HG02973 (cell line): ENCODE measurements around the gene APLN.

ENCODE experiments used
- ATAC-seq: cut with Tn5 transposase; IDR thresholded peaks from one replicate; pipeline ENCODE4 v1.9.1; 2021; ENCODE audit warnings: moderate library complexity; ENCODE audit not compliant: unreplicated experiment

APLN gene

GRCh38 chrX:129663171-129663570 lies 8.4 kb upstream of the APLN start:
- ATAC-seq: no peak

- no peak for ATAC-seq
These were observed 6.6 kb upstream of the APLN start for GRCh38 chrX:129661369-129661768.

- no peak for ATAC-seq
These were observed 5.1 kb upstream of the APLN start for GRCh38 chrX:129659861-129660260.

GRCh38 chrX:129659141-129659540 lies 4.4 kb upstream of the APLN start:
- no peak for ATAC-seq

GRCh38 chrX:129658429-129658828 lies 3.7 kb upstream of the APLN start:
- ATAC-seq: no peak

GRCh38 chrX:129655547-129656249 lies 942 bp upstream of the APLN start:
- no peak for ATAC-seq

GRCh38 chrX:129653971-129654651 lies 645 bp downstream of the APLN start:
- ATAC-seq: peak; percentile 62

- no peak for ATAC-seq
These were observed 1.4 kb downstream of the APLN start for GRCh38 chrX:129653181-129653970.

- ATAC-seq: no peak
These were observed 2.1 kb downstream of the APLN start for GRCh38 chrX:129652565-129653169.

GRCh38 chrX:129651756-129652564 lies 2.8 kb downstream of the APLN start:
- no peak for ATAC-seq

- ATAC-seq: no peak
These were observed 3.8 kb downstream of the APLN start for GRCh38 chrX:129650821-129651510.

GRCh38 chrX:129650183-129650689 lies 4.5 kb downstream of the APLN start:
- ATAC-seq: no peak

- no peak for ATAC-seq
These were observed 5.2 kb downstream of the APLN start for GRCh38 chrX:129649268-129650182.

GRCh38 chrX:129648514-129649267 lies 6.1 kb downstream of the APLN start:
- no peak for ATAC-seq

- no peak for ATAC-seq
These were observed 7.0 kb downstream of the APLN start for GRCh38 chrX:129647418-129648410.

GRCh38 chrX:129646566-129647417 lies 8.0 kb downstream of the APLN start:
- no peak for ATAC-seq
